A549 (cell line): Measurements from ENCODE around the gene SLC38A7. TPM values are rescaled to one million over a fixed set of nuclear protein-coding genes. Genes with fewer than 3 reads are reported as not detected.

ENCODE experiments used
- ATAC-seq, 2 experiments: fragments of 200-7000 bp in 1 of 2; fragments of >200 bp in 1 of 2; cut with Nextera tagmentation in 1 of 2; cut with Tn5 transposase in 1 of 2; 3 replicates each; pipeline versions ENCODE4 v1.8.0 to v1.9.1; 2018 to 2020; ENCODE audit warnings: mild to moderate bottlenecking in 1 of 2, moderate library complexity in 1 of 2
- CTCF ChIA-PET: fragments of 300-600 bp; sonication (Branson Sonifier 250); formaldehyde crosslinking; extraction: SDS; loops from one replicate; lab custom pipeline; 2021; ENCODE audit warnings: antibody characterized with exemption, inconsistent platforms; lab: Yijun Ruan, JAX
- POLR2A ChIA-PET: fragments of 350-600 bp; formaldehyde crosslinking; extraction: SDS; loops from one replicate; lab custom pipeline; 2021; ENCODE audit warnings: antibody characterized with exemption, inconsistent platforms; lab: Yijun Ruan, JAX
- DNase-seq, 2 experiments: peaks; one replicate each; pipeline versions ENCODE4 v3.0.0 to v3.0.0-alpha.2; 2011 to 2016; ENCODE audit warnings: low read depth in 1 of 2, low spot score in 1 of 2
- FAIRE-seq: peaks from 2 replicates; lab custom pipeline; 2011; peaks lifted over from hg19 to GRCh38; lab: Jason Lieb, UNC
- H3K27ac ChIP-seq, 2 experiments: fragments of >200 bp; sonication (Bioruptor Twin); formaldehyde crosslinking; 3 replicates each; pipeline ENCODE4 v1.5.1; 2016 to 2017
- H3K4me1 ChIP-seq: fragments of >200 bp; sonication (Bioruptor Twin); formaldehyde crosslinking; 3 replicates; pipeline ENCODE4 v1.6.1; 2016
- H3K4me2 ChIP-seq: fragments of >200 bp; sonication (Bioruptor Twin); formaldehyde crosslinking; 3 replicates; pipeline ENCODE4 v1.6.1; 2016
- H3K4me3 ChIP-seq: fragments of >200 bp; sonication (Bioruptor Twin); formaldehyde crosslinking; 3 replicates; pipeline ENCODE4 v1.5.1; 2016
- H3K9me3 ChIP-seq: fragments of >200 bp; sonication (Bioruptor Twin); formaldehyde crosslinking; 3 replicates; pipeline ENCODE4 v1.6.1; 2016
- BHLHE40 ChIP-seq: IDR thresholded peaks from 2 replicates; pipeline ENCODE4 v1.6.1; 2012; ENCODE audit warnings: low read depth, low read length, inconsistent platforms
- E2F6 ChIP-seq: IDR thresholded peaks from 2 replicates; pipeline ENCODE4 v1.6.1; 2012; ENCODE audit warnings: low read depth, borderline replicate concordance
- EHF ChIP-seq: fragments of 250-450 bp; sonication (Bioruptor Pico); IDR thresholded peaks from 2 replicates; pipeline ENCODE4 v1.5.0; 2020; ENCODE audit warnings: mild to moderate bottlenecking
- ELK1 ChIP-seq: fragments of 150-350 bp; IDR thresholded peaks from 2 replicates; pipeline ENCODE4 v1.6.1; 2014; ENCODE audit warnings: low read depth, mild to moderate bottlenecking, low read length
- ESRRA ChIP-seq: fragments of 150-350 bp; IDR thresholded peaks from 2 replicates; pipeline ENCODE4 v1.6.1; 2014; ENCODE audit warnings: mild to moderate bottlenecking, low read length, borderline replicate concordance
- FOSB ChIP-seq: fragments of 250-450 bp; sonication (Bioruptor Pico); IDR thresholded peaks from 2 replicates; pipeline ENCODE4 v1.5.0; 2020; ENCODE audit warnings: mild to moderate bottlenecking, moderate library complexity
- FOSL2 ChIP-seq, 2 experiments: fragments of 450-650 bp in 1 of 2; fragments of >200 bp in 1 of 2; sonication (Bioruptor Twin) in 1 of 2; formaldehyde crosslinking; IDR thresholded peaks; 2 replicates each; pipeline versions ENCODE4 v1.5.0 to v1.6.1; 2016 to 2020; ENCODE audit warnings: mild to moderate bottlenecking in 1 of 2, moderate library complexity in 1 of 2
- FOXS1 ChIP-seq: fragments of 250-450 bp; sonication (Bioruptor Pico); IDR thresholded peaks from 2 replicates; pipeline ENCODE4 v1.5.0; 2020; ENCODE audit warnings: mild to moderate bottlenecking, moderate library complexity
- GATA3 ChIP-seq: IDR thresholded peaks from 2 replicates; pipeline ENCODE4 v1.6.1; 2012; ENCODE audit warnings: borderline replicate concordance
- HES2 ChIP-seq: fragments of >200 bp; sonication (Bioruptor Twin); formaldehyde crosslinking; IDR thresholded peaks from 2 replicates; pipeline ENCODE4 v1.6.1; 2016
- HMGXB4 ChIP-seq: fragments of 250-450 bp; sonication (Bioruptor Pico); IDR thresholded peaks from 2 replicates; pipeline ENCODE4 v1.5.0; 2021; ENCODE audit warnings: mild to moderate bottlenecking, moderate library complexity, borderline replicate concordance
- MYC ChIP-seq: IDR thresholded peaks from 2 replicates; pipeline ENCODE4 v1.6.1; 2012; ENCODE audit warnings: mild to moderate bottlenecking, inconsistent platforms, low read length, improper control_type of control experiment, borderline replicate concordance
- NFE2L2 ChIP-seq: fragments of 150-350 bp; conservative IDR thresholded peaks from 2 replicates; pipeline ENCODE4 v1.6.1; 2014; ENCODE audit warnings: low read length
- NPAS2 ChIP-seq: fragments of 250-450 bp; sonication (Bioruptor Pico); IDR thresholded peaks from 2 replicates; pipeline ENCODE4 v1.8.0; 2022; ENCODE audit warnings: mild to moderate bottlenecking, moderate library complexity, borderline replicate concordance
- PBX3 ChIP-seq: IDR thresholded peaks from 2 replicates; pipeline ENCODE4 v1.6.1; 2012
- PHF8 ChIP-seq: fragments of 200-600 bp; sonication (generic); IDR thresholded peaks from 2 replicates; pipeline ENCODE4 v1.6.1; 2016; ENCODE audit warnings: low read depth, mild to moderate bottlenecking, antibody characterized with exemption, moderate library complexity, borderline replicate concordance
- RAD21 ChIP-seq, 2 experiments: fragments of >200 bp in 1 of 2; sonication (Bioruptor Twin) in 1 of 2; formaldehyde crosslinking in 1 of 2; IDR thresholded peaks in 1 of 2; conservative IDR thresholded peaks in 1 of 2; 2 replicates in 1 of 2; 3 replicates in 1 of 2; pipeline ENCODE4 v1.6.1; 2012 to 2018; ENCODE audit warnings: inconsistent platforms in 1 of 2
- RCOR1 ChIP-seq: fragments of 150-350 bp; IDR thresholded peaks from 2 replicates; pipeline ENCODE4 v1.6.1; 2014; ENCODE audit warnings: antibody characterized with exemption, low read length, low read depth
- RFX5 ChIP-seq: fragments of 450-650 bp; IDR thresholded peaks from 2 replicates; pipeline ENCODE4 v1.7.1; 2014; ENCODE audit warnings: antibody characterized with exemption, mild to moderate bottlenecking, moderate library complexity
- SREBF2 ChIP-seq: fragments of 450-650 bp; IDR thresholded peaks from 2 replicates; pipeline ENCODE4 v1.6.1; 2014; ENCODE audit warnings: mild to moderate bottlenecking, moderate library complexity
- USF2 ChIP-seq: fragments of 450-650 bp; IDR thresholded peaks from 2 replicates; pipeline ENCODE4 v1.6.1; 2014; ENCODE audit warnings: antibody characterized with exemption
- ZC3H11A ChIP-seq: fragments of 450-650 bp; IDR thresholded peaks from 2 replicates; pipeline ENCODE4 v1.6.1; 2014; ENCODE audit warnings: antibody characterized with exemption, mild to moderate bottlenecking
- ZNF302 ChIP-seq: fragments of 250-450 bp; sonication (Bioruptor Pico); IDR thresholded peaks from 2 replicates; pipeline ENCODE4 v1.9.0; 2021; ENCODE audit warnings: inconsistent platforms, mild to moderate bottlenecking, moderate library complexity
- WGBS: methylation state at CpG from one replicate; pipeline ENCODE4 v1.1.6; 2017; ENCODE audit errors: missing lambda C conversion rate; 5-methylcytosine and 5-hydroxymethylcytosine counted together
- polyA plus RNA-seq, 4 experiments: library from polyadenylated mRNA; depleted of rRNA in 3 of 4; stranded (reverse); fragments of >200 nt; fragmentation: RNase III in 1 of 4; extraction: RNeasy Plus Mini Kit Qiagen cat#74134 plus additional on column Dnase treatment in 1 of 4; gene quantifications; 2 replicates in 3 of 4; 3 replicates in 1 of 4; pipeline ENCODE4 v1.2.3, GENCODE V29; 2011 to 2017

Gene SLC38A7
- polyA plus RNA-seq, 2 of the 4 experiments (the other 2 are of a cell fraction): 8.4 to 19.9 TPM

- TF ChIP-seq ELK1: no peak
- TF ChIP-seq HMGXB4 (CRISPR knock-in tag): no peak; the same call in 1 of the 2 replicates
- TF ChIP-seq EHF: peak; percentile 96
- peak; percentile 93 for TF ChIP-seq RFX5
- TF ChIP-seq NFE2L2: no peak
- peak; percentile 90 for TF ChIP-seq ZNF302
- TF ChIP-seq RAD21 (conservative IDR thresholded peaks at IDR 0.05 in 1 of 2, IDR thresholded peaks at IDR 0.05 in 1 of 2): no peak
- no peak for TF ChIP-seq USF2
- TF ChIP-seq, all 56 proteins: peak for 26
Measured at GRCh38 chr16:58629733-58630640, 54.6 kb downstream of the SLC38A7 start, which contains the start of gene CNOT1 (continued).

GRCh38 chr16:58628845-58629732 lies 55.5 kb downstream of the SLC38A7 start:
- CTCF ChIA-PET: interaction anchor here (1.6 kb wide), 1 partner anchor 32 kb away, joined by 6 read pairs; no protein-coding TSS in a partner anchor
- Histone ChIP-seq H3K9me3 (no peaks in the 10 kb centered on the region), H3K4me1 (peaks cover 10% of the 10 kb centered on the region), H3K4me3 (peak overlapping the region; percentile 84), H3K4me2 (peak overlapping the region; percentile 91), H3K27ac (peak overlapping the region; percentile 95 to 96)
- POLR2A ChIA-PET: interaction anchor here (1.4 kb wide), 1 partner anchor 32 kb away, joined by 3 read pairs; no protein-coding TSS in a partner anchor
- DNase-seq (peak in 1 of 2 experiments; percentile 34), ATAC-seq (peak; percentile 61 to 63), FAIRE-seq (no peak)
- TF ChIP-seq MYC: no peak
- TF ChIP-seq PHF8: peak; percentile 66; the same call in 1 of the 2 replicates
- 0 out of 2 replicates have a peak, but pooled peaks have one; percentile 13 for TF ChIP-seq ESRRA
- no peak for TF ChIP-seq ZC3H11A
- TF ChIP-seq RCOR1: no peak
- under 1% methylated on average over 46 of the region's 53 CpGs for WGBS

GRCh38 chr16:58624209-58624608 lies 60.4 kb downstream of the SLC38A7 start:
- ChIA-PET CTCF (interaction anchor here (0.5 to 0.6 kb wide), 2 partner anchors 14 to 139 kb away, joined by 3 read pairs; no protein-coding TSS in a partner anchor), POLR2A (no interaction called here)
- Histone ChIP-seq H3K4me3 (no peak overlapping the region), H3K27ac (no peak overlapping the region), H3K9me3 (no peaks in the 10 kb centered on the region), H3K4me2 (no peak overlapping the region), H3K4me1 (peaks cover 8% of the 10 kb centered on the region)
- FAIRE-seq: no peak
- 82% methylated on average over 7 of the region's 7 CpGs for WGBS
- no peak for DNase-seq
- no peak for ATAC-seq
- TF ChIP-seq SREBF2: no peak
- no peak for TF ChIP-seq USF2
- TF ChIP-seq E2F6: no peak
- no peak for TF ChIP-seq RCOR1
- TF ChIP-seq FOXS1: no peak
- no peak for TF ChIP-seq PBX3
- no peak for TF ChIP-seq BHLHE40
- no peak for TF ChIP-seq HES2
- no peak for TF ChIP-seq EHF
- no peak for TF ChIP-seq NPAS2 (CRISPR knock-in tag)
- no peak for TF ChIP-seq GATA3
- no peak for TF ChIP-seq FOSL2 (IDR thresholded peaks at IDR 0.05)
- TF ChIP-seq FOSL2 (CRISPR knock-in tag; IDR thresholded peaks at IDR 0.05): no peak
- no peak for TF ChIP-seq PHF8
- TF ChIP-seq ZC3H11A: no peak
- TF ChIP-seq FOSB (CRISPR knock-in tag): no peak
